Measurements from ENCODE around the gene UNC119.

UNC119 gene

DNA sequence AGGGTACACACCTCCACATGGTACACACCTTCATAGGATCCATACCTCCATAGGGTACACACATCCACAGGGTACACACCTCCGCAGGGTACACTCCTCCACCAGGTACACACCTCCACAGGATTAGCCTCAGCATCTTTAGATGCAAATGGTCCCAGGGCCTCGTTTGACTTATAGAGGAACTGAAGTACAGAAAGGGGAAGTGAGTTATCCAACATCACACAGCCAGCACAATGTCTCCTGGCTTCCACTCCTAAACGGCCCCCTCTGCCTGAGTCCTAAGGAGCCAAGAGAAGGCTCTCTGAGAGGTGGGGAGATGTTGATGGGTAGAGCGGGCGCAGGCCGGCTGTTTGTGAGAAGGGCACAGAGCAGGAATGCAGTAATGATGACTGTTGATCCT is 34.3 kb downstream of the UNC119 start:
- ChIA-PET CTCF (no interaction called here), POLR2A (no interaction called here)
- no peak for DNase-seq (ENCODE audit: extremely low spot score)
- TF ChIP-seq, protein P1, sequence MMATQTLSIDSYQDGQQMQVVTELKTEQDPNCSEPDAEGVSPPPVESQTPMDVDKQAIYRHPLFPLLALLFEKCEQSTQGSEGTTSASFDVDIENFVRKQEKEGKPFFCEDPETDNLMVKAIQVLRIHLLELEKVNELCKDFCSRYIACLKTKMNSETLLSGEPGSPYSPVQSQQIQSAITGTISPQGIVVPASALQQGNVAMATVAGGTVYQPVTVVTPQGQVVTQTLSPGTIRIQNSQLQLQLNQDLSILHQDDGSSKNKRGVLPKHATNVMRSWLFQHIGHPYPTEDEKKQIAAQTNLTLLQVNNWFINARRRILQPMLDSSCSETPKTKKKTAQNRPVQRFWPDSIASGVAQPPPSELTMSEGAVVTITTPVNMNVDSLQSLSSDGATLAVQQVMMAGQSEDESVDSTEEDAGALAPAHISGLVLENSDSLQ (IDR thresholded peaks at IDR 0.05) = no peak
- TF ChIP-seq L3MBTL2 (conservative IDR thresholded peaks at IDR 0.05) (no peak), TARDBP (IDR thresholded peaks at IDR 0.05) (no peak), NFRKB (IDR thresholded peaks at IDR 0.05) (no peak), SUZ12 (IDR thresholded peaks at IDR 0.05) (no peak), FOXA1 (IDR thresholded peaks at IDR 0.05) (no peak), FOXM1 (IDR thresholded peaks at IDR 0.05; ENCODE audit: borderline replicate concordance) (no peak)

DNA sequence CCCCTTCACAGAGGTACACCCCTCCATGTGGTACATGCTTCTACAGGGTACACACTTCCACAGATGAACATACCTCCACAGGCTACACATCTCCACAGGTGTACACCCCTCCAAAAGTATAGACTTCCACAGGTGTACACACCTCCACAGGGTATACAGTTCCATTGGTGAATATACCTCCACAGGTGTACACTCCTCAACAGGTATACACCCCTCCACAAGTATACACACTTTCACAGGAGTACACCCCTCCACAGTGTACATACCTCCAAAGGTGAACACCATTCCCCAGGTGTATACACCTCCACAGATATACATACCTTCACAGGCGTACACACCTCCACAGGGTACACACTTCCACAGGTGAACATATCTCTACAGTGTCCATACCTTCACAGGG is 36.9 kb downstream of the UNC119 start:
- ChIA-PET CTCF (no interaction called here), POLR2A (no interaction called here)
- DNase-seq (ENCODE audit: extremely low spot score) = no peak
- TF ChIP-seq FOXA1 (IDR thresholded peaks at IDR 0.05) (no peak), TARDBP (IDR thresholded peaks at IDR 0.05) (no peak)
- TF ChIP-seq, protein P1 (IDR thresholded peaks at IDR 0.05) = no peak

DNA sequence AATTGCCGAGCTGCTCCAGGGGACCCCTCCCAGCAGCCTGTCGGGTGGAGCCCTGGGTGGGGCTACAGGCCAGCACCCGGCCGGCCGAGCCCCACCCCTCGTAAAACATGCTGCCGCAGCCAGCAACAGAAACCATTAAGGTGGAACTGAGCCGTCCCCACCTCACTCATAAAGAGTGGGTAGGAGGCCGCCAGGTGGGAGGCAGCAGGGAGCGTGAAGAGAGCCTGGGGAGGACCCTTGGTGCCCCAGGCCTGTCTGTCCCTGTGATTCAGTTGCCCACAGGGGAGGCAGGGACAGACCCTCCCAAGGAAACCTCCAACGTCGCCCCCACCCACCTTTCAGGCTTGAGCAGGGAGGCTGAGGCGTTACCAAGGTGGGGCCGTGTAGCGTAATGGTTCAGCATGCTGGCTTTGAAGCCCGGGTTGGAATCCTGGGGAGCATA is 37.8 kb downstream of the UNC119 start:
- POLR2A ChIA-PET = no interaction called here
- CTCF ChIA-PET = no interaction called here
- DNase-seq (ENCODE audit: extremely low spot score) = no peak
- TF ChIP-seq FOXK2 (IDR thresholded peaks at IDR 0.05) (no peak), ARNT (IDR thresholded peaks at IDR 0.05) (no peak), BHLHE40 (IDR thresholded peaks at IDR 0.05; ENCODE audit: borderline replicate concordance) (no peak), TARDBP (IDR thresholded peaks at IDR 0.05) (no peak), LEF1 (IDR thresholded peaks at IDR 0.05; ENCODE audit: borderline replicate concordance) (no peak), L3MBTL2 (conservative IDR thresholded peaks at IDR 0.05) (no peak), NFRKB (IDR thresholded peaks at IDR 0.05) (no peak), FOXM1 (IDR thresholded peaks at IDR 0.05; ENCODE audit: borderline replicate concordance) (no peak), ZNF384 (IDR thresholded peaks at IDR 0.05) (no peak), CTBP1 (IDR thresholded peaks at IDR 0.05; ENCODE audit: borderline replicate concordance) (no peak), SUZ12 (IDR thresholded peaks at IDR 0.05) (no peak), FOXA1 (IDR thresholded peaks at IDR 0.05) (no peak), ELF4 (IDR thresholded peaks at IDR 0.05) (no peak), SP1 (IDR thresholded peaks at IDR 0.05) (no peak), HDGF (IDR thresholded peaks at IDR 0.05; ENCODE audit: borderline replicate concordance) (no peak)
- TF ChIP-seq, protein P1 (IDR thresholded peaks at IDR 0.05) = no peak

- POLR2A ChIA-PET = no interaction called here
- no peak for DNase-seq (ENCODE audit: extremely low spot score)
- TF ChIP-seq FOXK2 (IDR thresholded peaks at IDR 0.05) (no peak), TARDBP (IDR thresholded peaks at IDR 0.05) (no peak), FOXM1 (IDR thresholded peaks at IDR 0.05; ENCODE audit: borderline replicate concordance) (no peak), SP1 (IDR thresholded peaks at IDR 0.05) (no peak), SUZ12 (IDR thresholded peaks at IDR 0.05) (no peak), HDGF (IDR thresholded peaks at IDR 0.05; ENCODE audit: borderline replicate concordance) (no peak), CTBP1 (IDR thresholded peaks at IDR 0.05; ENCODE audit: borderline replicate concordance) (no peak), NFRKB (IDR thresholded peaks at IDR 0.05) (no peak), L3MBTL2 (conservative IDR thresholded peaks at IDR 0.05) (no peak), ARNT (IDR thresholded peaks at IDR 0.05) (no peak), LEF1 (IDR thresholded peaks at IDR 0.05; ENCODE audit: borderline replicate concordance) (no peak), ZNF384 (IDR thresholded peaks at IDR 0.05) (no peak), BHLHE40 (IDR thresholded peaks at IDR 0.05; ENCODE audit: borderline replicate concordance) (no peak), ELF4 (IDR thresholded peaks at IDR 0.05) (no peak)
- TF ChIP-seq, protein P1 (IDR thresholded peaks at IDR 0.05) = no peak
- CTCF ChIA-PET = interaction anchor here (0.6 kb wide), 1 partner anchor 16 kb away, joined by 3 read pairs; no protein-coding TSS in a partner anchor
These were observed 38.9 kb downstream of the UNC119 start for GRCh38 chr17:28513476-28513875.

GRCh38 chr17:28511858-28512461 is 40.5 kb downstream of the UNC119 start:
- TF ChIP-seq, protein P1 (IDR thresholded peaks at IDR 0.05) = no peak
- no peak for TF ChIP-seq SUZ12 (IDR thresholded peaks at IDR 0.05)
- TF ChIP-seq ELF4 (IDR thresholded peaks at IDR 0.05) = no peak
- no peak for TF ChIP-seq FOXM1 (IDR thresholded peaks at IDR 0.05; ENCODE audit: borderline replicate concordance)
- no peak for TF ChIP-seq SP1 (IDR thresholded peaks at IDR 0.05)
- TF ChIP-seq CTBP1 (IDR thresholded peaks at IDR 0.05; ENCODE audit: borderline replicate concordance) = no peak
- TF ChIP-seq FOXA1 (IDR thresholded peaks at IDR 0.05) = no peak
- no peak for TF ChIP-seq ZNF384 (IDR thresholded peaks at IDR 0.05)
- TF ChIP-seq HDGF (IDR thresholded peaks at IDR 0.05; ENCODE audit: borderline replicate concordance) = no peak
- CTCF ChIA-PET = no interaction called here
- POLR2A ChIA-PET = interaction anchor here (0.7 kb wide), 1 partner anchor 14 kb away, joined by 3 read pairs; no protein-coding TSS in a partner anchor
- DNase-seq (ENCODE audit: extremely low spot score) = no peak

Data from HEK293T (cell line).